ENCODE measurements around the gene MAP4K2. TPM values are rescaled to one million over a fixed set of nuclear protein-coding genes. Genes with fewer than 3 reads are reported as not detected.

MAP4K2 gene
- total RNA-seq, 1 donor from 2014 or later = 8.2 TPM

GRCh38 chr11:64767344-64768299 lies 35.4 kb downstream of the MAP4K2 start:
- peak; percentile 16 for DNase-seq

GRCh38 chr11:64766881-64767280 lies 36.1 kb downstream of the MAP4K2 start:
- DNase-seq = no peak

GRCh38 chr11:64765851-64766665 lies 37.0 kb downstream of the MAP4K2 start:
- DNase-seq = no peak

DNA sequence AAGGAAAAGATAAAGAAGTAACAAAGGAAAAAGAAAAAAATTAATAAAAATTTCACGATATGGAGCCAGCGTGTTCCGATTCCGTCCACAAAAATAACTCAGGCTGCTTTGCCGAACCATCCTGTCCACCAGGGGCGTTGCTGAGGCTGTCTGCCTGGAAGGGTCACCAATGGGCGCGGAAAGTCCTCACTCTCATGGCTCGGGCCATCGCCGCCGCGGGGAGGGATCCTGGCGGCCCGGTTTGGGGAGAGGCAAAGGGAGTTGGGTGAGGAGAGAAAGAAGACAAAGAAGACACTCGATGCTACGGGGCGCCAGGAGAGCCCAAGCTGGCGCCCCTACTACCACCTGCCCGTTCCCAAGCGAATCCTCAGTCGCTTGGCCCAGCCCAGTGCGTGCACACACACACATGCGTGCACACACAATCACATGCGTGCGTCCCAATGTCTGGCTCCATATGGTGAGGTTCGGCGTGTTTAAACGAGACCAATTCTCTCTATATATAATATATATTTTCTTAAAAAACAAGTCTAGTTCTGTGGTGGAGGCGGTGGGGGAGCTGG lies 37.6 kb downstream of the MAP4K2 start:
- DNase-seq = no peak

- DNase-seq = no peak
Measured at GRCh38 chr11:64764753-64765152, 38.3 kb downstream of the MAP4K2 start.

GRCh38 chr11:64764040-64764611 lies 38.9 kb downstream of the MAP4K2 start:
- no peak for DNase-seq

GRCh38 chr11:64763526-64764039 lies 39.4 kb downstream of the MAP4K2 start:
- no peak for DNase-seq

GRCh38 chr11:64762674-64763525 lies 40.1 kb downstream of the MAP4K2 start:
- DNase-seq = no peak

GRCh38 chr11:64762277-64762673 lies 40.7 kb downstream of the MAP4K2 start:
- DNase-seq = no peak

GRCh38 chr11:64760759-64761420 lies 42.1 kb downstream of the MAP4K2 start:
- no peak for DNase-seq

- DNase-seq = peak; percentile 59
Measured at GRCh38 chr11:64759722-64760719, 43.0 kb downstream of the MAP4K2 start, which contains the start of gene PYGM. PYGM (minus strand) TSS chr11:64759974; CDS start chr11:64759898, 76 bp downstream.

- no peak for DNase-seq
Measured at GRCh38 chr11:64759131-64759721, 43.8 kb downstream of the MAP4K2 start.

DNA sequence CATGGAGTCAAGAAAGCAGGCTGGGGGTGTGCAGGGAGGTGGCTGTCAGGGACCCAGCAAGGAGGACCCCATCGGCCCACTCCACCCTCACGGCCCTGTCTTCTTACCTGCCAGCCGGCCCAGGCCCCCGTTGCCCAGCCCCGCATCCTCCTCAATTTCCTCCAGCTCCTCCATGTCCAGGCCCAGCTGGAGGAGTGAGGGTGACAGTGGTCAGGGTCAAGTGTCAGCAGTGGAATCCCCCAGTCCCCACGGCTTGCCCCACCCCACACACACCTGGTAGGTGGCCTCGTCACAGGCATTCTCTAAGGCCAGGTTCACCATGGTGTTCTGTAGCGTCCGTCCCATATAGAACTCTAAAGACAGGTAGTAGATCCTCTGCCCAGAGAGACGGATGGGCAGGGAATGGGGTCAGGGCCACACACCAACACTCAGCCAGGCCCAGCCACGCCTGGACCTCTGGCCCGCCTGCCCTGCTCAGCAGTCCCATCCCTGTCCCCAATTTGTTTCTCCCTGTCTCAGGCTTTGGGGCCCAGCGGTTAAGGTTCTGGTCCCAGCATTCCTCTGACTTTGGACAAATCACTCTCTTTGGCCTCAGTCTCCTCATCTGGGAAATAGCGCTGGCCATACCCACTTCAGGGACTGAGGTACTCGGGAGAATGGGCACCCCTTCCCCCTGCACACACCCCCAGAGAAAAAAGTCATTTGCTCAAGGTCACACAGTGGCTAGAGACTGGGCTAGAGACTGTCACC lies 44.5 kb downstream of the MAP4K2 start:
- DNase-seq = no peak

- no peak for DNase-seq
Measured at GRCh38 chr11:64757549-64758329, 45.3 kb downstream of the MAP4K2 start.

DNA sequence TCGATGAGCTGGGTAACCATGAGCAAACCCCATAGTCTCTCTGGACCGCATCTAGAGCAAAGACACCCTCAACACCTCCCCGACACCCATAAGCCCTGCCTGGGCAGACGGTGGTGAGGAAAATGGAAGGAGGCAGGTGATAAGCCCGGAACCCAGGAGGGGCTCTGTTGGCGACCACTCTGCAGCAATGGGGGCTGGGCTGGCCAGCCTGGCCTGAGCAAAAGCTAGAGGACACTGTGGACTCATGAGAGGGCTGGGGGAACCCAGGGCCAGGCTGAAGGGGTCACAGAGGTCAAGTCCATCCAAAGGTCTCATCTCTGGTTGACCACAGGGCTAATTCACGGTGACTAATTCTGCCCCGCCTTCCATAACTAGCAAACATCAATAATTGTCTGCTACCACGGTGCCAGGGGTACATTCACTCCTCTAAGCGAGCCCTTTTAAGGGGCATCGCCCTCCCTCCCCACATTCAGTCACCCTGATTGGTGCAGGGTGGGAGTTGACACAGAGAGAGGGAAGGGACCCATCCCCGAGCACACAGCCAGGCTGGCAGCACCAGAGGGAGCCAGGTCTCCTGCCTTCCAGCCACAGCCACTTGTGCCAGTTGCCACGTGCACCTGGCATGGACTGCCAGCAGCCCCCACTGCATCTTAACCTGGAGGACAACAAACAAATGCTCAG lies 47.2 kb downstream of the MAP4K2 start:
- DNase-seq = no peak

DNA sequence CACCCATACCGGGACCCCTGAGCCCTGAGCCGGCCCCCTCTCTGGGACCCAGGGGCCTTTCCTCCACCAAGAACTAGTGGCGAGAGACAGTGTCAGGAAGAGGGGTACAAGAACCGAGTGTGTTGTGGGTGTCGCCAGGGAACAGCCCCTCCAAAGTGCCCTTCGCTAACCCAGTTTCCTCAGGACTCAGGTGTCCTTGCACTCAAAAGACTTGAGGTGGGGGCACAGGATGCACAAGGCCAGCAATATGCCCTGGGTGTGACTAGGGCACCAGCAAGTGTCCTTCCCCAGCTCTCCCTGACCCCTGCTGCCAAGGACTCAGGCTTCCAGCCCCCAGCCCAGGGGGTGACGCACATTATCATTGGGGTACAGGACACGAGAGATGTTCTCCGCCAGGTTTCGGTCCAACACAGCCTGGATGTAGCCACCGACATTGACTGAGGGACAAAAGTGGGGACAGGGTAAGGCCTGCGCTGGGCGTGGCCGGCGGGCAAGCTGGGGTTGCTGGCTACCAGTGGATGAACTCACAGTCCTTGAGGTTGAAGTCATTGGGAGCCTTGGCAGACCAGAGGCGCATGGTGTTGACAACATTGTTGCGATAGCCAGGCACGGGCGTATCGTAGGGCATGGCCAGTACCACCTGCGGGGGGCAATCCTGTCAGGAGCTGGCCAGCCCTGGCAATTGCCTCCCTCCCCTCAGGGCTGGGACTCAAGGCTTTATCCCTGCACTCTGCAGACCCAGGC lies 47.9 kb downstream of the MAP4K2 start:
- no peak for DNase-seq

Measured in skin of body (tissue), 2 donors.